Raji (cell line): Measurements from ENCODE around the gene NEK6.

ENCODE experiments used
- POLR2A ChIP-seq: IDR thresholded peaks from 2 replicates; pipeline ENCODE4 v1.6.1; 2011; ENCODE audit warnings: low read depth, low read length, control low read depth; ENCODE audit not compliant: insufficient read depth

The NEK6 gene

GRCh38 chr9:124325816-124326215, 68.1 kb downstream of the NEK6 start:
- no peak for TF ChIP-seq POLR2A

- no peak for TF ChIP-seq POLR2A
Measured at GRCh38 chr9:124326378-124326777, 68.6 kb downstream of the NEK6 start.

GRCh38 chr9:124327491-124327890, 69.7 kb downstream of the NEK6 start:
- no peak for TF ChIP-seq POLR2A

- no peak for TF ChIP-seq POLR2A
Measured at GRCh38 chr9:124328285-124328684, 70.5 kb downstream of the NEK6 start.

- no peak for TF ChIP-seq POLR2A
Measured at GRCh38 chr9:124329206-124329792, 71.5 kb downstream of the NEK6 start.

GRCh38 chr9:124330011-124330697, 72.4 kb downstream of the NEK6 start:
- TF ChIP-seq POLR2A: no peak

GRCh38 chr9:124331580-124331979, 73.8 kb downstream of the NEK6 start:
- TF ChIP-seq POLR2A: no peak

GRCh38 chr9:124332361-124333202, 74.8 kb downstream of the NEK6 start:
- TF ChIP-seq POLR2A: no peak

GRCh38 chr9:124333203-124333579, 75.4 kb downstream of the NEK6 start:
- no peak for TF ChIP-seq POLR2A

- TF ChIP-seq POLR2A: no peak
Measured at GRCh38 chr9:124334568-124335319, 77.0 kb downstream of the NEK6 start.

- TF ChIP-seq POLR2A: no peak
Measured at GRCh38 chr9:124335320-124335707, 77.6 kb downstream of the NEK6 start.

GRCh38 chr9:124337562-124337961, 79.8 kb downstream of the NEK6 start:
- no peak for TF ChIP-seq POLR2A

- TF ChIP-seq POLR2A: no peak
Measured at GRCh38 chr9:124339603-124340146, 81.9 kb downstream of the NEK6 start.

- TF ChIP-seq POLR2A: no peak
Measured at GRCh38 chr9:124340219-124341069, 82.7 kb downstream of the NEK6 start.
